HG02973 (cell line): ENCODE measurements around the gene HOXB7.

Experiments
- ATAC-seq: cut with Tn5 transposase; IDR thresholded peaks from one replicate; pipeline ENCODE4 v1.9.1; 2021; ENCODE audit warnings: moderate library complexity; ENCODE audit not compliant: unreplicated experiment

Gene HOXB7

GRCh38 chr17:48583708-48584222 is 27.1 kb downstream of the HOXB7 start:
- ATAC-seq: no peak

GRCh38 chr17:48582750-48583069 is 28.1 kb downstream of the HOXB7 start:
- ATAC-seq: no peak

GRCh38 chr17:48579760-48580554 is 30.9 kb downstream of the HOXB7 start:
- ATAC-seq: no peak

GRCh38 chr17:48579471-48579759 is 31.4 kb downstream of the HOXB7 start:
- no peak for ATAC-seq

- no peak for ATAC-seq
Measured at GRCh38 chr17:48578616-48579470, 32.0 kb downstream of the HOXB7 start.

GRCh38 chr17:48577946-48578615 is 32.7 kb downstream of the HOXB7 start, which contains the start of gene HOXB4:
TSS of gene HOXB4 (minus strand) at chr17:48578350. CDS start at chr17:48578319, 31 bp downstream.
- no peak for ATAC-seq

GRCh38 chr17:48577330-48577945 is 33.4 kb downstream of the HOXB7 start:
- no peak for ATAC-seq

GRCh38 chr17:48576479-48577309 is 34.1 kb downstream of the HOXB7 start:
- no peak for ATAC-seq

GRCh38 chr17:48575673-48576478 is 34.9 kb downstream of the HOXB7 start:
- no peak for ATAC-seq

GRCh38 chr17:48575066-48575582 is 35.7 kb downstream of the HOXB7 start:
- ATAC-seq: no peak

GRCh38 chr17:48574505-48575065 is 36.2 kb downstream of the HOXB7 start:
- no peak for ATAC-seq

- no peak for ATAC-seq
Measured at GRCh38 chr17:48571826-48572417, 38.9 kb downstream of the HOXB7 start.

GRCh38 chr17:48571024-48571818 is 39.6 kb downstream of the HOXB7 start:
- no peak for ATAC-seq

GRCh38 chr17:48570325-48571023 is 40.3 kb downstream of the HOXB7 start:
- no peak for ATAC-seq

GRCh38 chr17:48569674-48570324 is 41.0 kb downstream of the HOXB7 start:
- no peak for ATAC-seq

- no peak for ATAC-seq
Measured at GRCh38 chr17:48569240-48569582, 41.6 kb downstream of the HOXB7 start.
